Endothelial cell of umbilical vein (primary cell): ENCODE measurements around the gene LRRC46. TPM values are rescaled to one million over a fixed set of nuclear protein-coding genes. Genes with fewer than 3 reads are reported as not detected.

Experiments used
- BruUV-seq: library from RNA; stranded (reverse); fragments of 400-500 nt; replicated peaks from 2 replicates; lab custom pipeline; 2021; lab: Mats Ljungman, UMichigan
- CTCF ChIA-PET: fragments of 300-600, 350-600 bp; sonication (Branson Sonifier 250); formaldehyde crosslinking; loops from one replicate; lab custom pipeline; 2021; ENCODE audit warnings: antibody characterized with exemption, inconsistent platforms; lab: Charles Lee
- POLR2A ChIA-PET: fragments of 300-600, 350-600 bp; sonication (Branson Sonifier 250); formaldehyde crosslinking; loops from one replicate; lab custom pipeline; 2021; ENCODE audit warnings: antibody characterized with exemption, inconsistent platforms; lab: Charles Lee
- DNase-seq: peaks from one replicate; pipeline ENCODE4 v3.0.0-alpha.2; 2011; ENCODE audit warnings: low read depth, low spot score
- FAIRE-seq: peaks from 2 replicates; lab custom pipeline; 2011; peaks lifted over from hg19 to GRCh38; lab: Jason Lieb, UNC
- H2AFZ ChIP-seq: 2 replicates; pipeline ENCODE4 v1.6.0; 2012; ENCODE audit warnings: low read depth, low read length, control low read depth, inconsistent platforms
- H3K27ac ChIP-seq: 2 replicates; pipeline ENCODE4 v1.5.1; 2011; ENCODE audit warnings: low read depth, mild to moderate bottlenecking, control low read depth, low read length, moderate library complexity; ENCODE audit not compliant: insufficient read depth
- H3K27me3 ChIP-seq, 2 experiments: 2 replicates each; pipeline versions ENCODE4 v1.6.0 to v1.6.1; 2011; ENCODE audit warnings: low read length in 2 of 2, mixed read lengths in 1 of 2; ENCODE audit not compliant: control insufficient read depth in 2 of 2, insufficient read depth in 2 of 2
- H3K36me3 ChIP-seq, 2 experiments: 2 replicates in 1 of 2; 3 replicates in 1 of 2; pipeline ENCODE4 v1.5.1; 2011; ENCODE audit warnings: low read length in 2 of 2, mild to moderate bottlenecking in 1 of 2, moderate library complexity in 1 of 2; ENCODE audit not compliant: control insufficient read depth in 2 of 2, insufficient read depth in 2 of 2; ENCODE audit errors: extremely low read depth in 1 of 2
- H3K4me1 ChIP-seq: 3 replicates; pipeline ENCODE4 v1.5.1; 2011; ENCODE audit warnings: mild to moderate bottlenecking, low read length; ENCODE audit not compliant: control insufficient read depth, insufficient read depth; ENCODE audit errors: extremely low read depth
- H3K4me2 ChIP-seq: 2 replicates; pipeline ENCODE4 v1.6.1; 2011; ENCODE audit warnings: low read length, control low read depth, mixed read lengths; ENCODE audit not compliant: insufficient read depth
- H3K4me3 ChIP-seq, 3 experiments: fragments of 200-600 bp in 1 of 3; sonication (generic), shearing (Covaris generic) in 1 of 3; replicated peaks in 1 of 3; 2 replicates each; pipeline ENCODE4 v1.5.1; 2011 to 2016; ENCODE audit warnings: control low read depth in 3 of 3, low read length in 3 of 3, mild to moderate bottlenecking in 2 of 3, inconsistent platforms in 1 of 3, low read depth in 1 of 3, moderate library complexity in 1 of 3; ENCODE audit not compliant: insufficient read depth in 1 of 3
- H3K79me2 ChIP-seq: 2 replicates; pipeline ENCODE4 v1.6.0; 2012; ENCODE audit warnings: low read length, inconsistent platforms; ENCODE audit not compliant: control insufficient read depth, insufficient read depth
- H3K9ac ChIP-seq: replicated peaks from 2 replicates; pipeline ENCODE3; 2011; ENCODE audit warnings: low read length, control low read depth; ENCODE audit not compliant: insufficient read depth; ENCODE audit errors: extremely low read depth
- H3K9me1 ChIP-seq: replicated peaks from 3 replicates; pipeline ENCODE4 v1.6.0; 2011; ENCODE audit warnings: mild to moderate bottlenecking, low read length; ENCODE audit not compliant: control insufficient read depth, insufficient read depth; ENCODE audit errors: extremely low read depth
- H3K9me3 ChIP-seq: replicated peaks from 2 replicates; pipeline ENCODE4 v1.5.1; 2012; ENCODE audit warnings: low read length, inconsistent platforms; ENCODE audit not compliant: control insufficient read depth, insufficient read depth
- H4K20me1 ChIP-seq: replicated peaks from 2 replicates; pipeline ENCODE3; 2011; ENCODE audit warnings: mild to moderate bottlenecking, low read length; ENCODE audit not compliant: control insufficient read depth, insufficient read depth; ENCODE audit errors: extremely low read depth
- EZH2 ChIP-seq: IDR thresholded peaks from 2 replicates; pipeline ENCODE4 v1.6.1; 2012; ENCODE audit warnings: borderline replicate concordance, low read depth, mild to moderate bottlenecking, moderate library complexity, low read length, inconsistent platforms; ENCODE audit not compliant: severe bottlenecking
- FOS ChIP-seq: IDR thresholded peaks from 2 replicates; pipeline ENCODE4 v1.6.1; 2011; ENCODE audit warnings: mild to moderate bottlenecking, low read length, moderate library complexity, borderline replicate concordance; ENCODE audit not compliant: insufficient read depth
- GATA2 ChIP-seq: IDR thresholded peaks from 2 replicates; pipeline ENCODE4 v1.7.0; 2011; ENCODE audit warnings: low read depth, mild to moderate bottlenecking, moderate library complexity, mixed read lengths, low read length; ENCODE audit not compliant: insufficient read length, insufficient read depth
- JUN ChIP-seq: IDR thresholded peaks from 2 replicates; pipeline ENCODE4 v1.6.1; 2011; ENCODE audit warnings: borderline replicate concordance, low read depth; ENCODE audit not compliant: insufficient read length, insufficient read depth
- MYC ChIP-seq: IDR thresholded peaks from one replicate; pipeline ENCODE4 v1.6.1; 2011; ENCODE audit warnings: mild to moderate bottlenecking, low read depth, low read length
- POLR2AphosphoS5 ChIP-seq: IDR thresholded peaks from 2 replicates; pipeline ENCODE4 v1.6.1; 2012; ENCODE audit warnings: low read depth, mild to moderate bottlenecking, control low read depth, low read length, moderate library complexity; ENCODE audit not compliant: insufficient read depth
- dilution Hi-C: fragments of 300-500 bp; cut with MboI; formaldehyde crosslinking; loops from one replicate; pipeline ENCODE4 v1.15.0; 2019; ENCODE audit warnings: low sequenced_read_pairs; ENCODE audit not compliant: extremely low pct_ligation_motif_present
- intact Hi-C: fragments of 100-400 bp; cut with micrococcal nuclease; formaldehyde crosslinking; loops from one replicate; pipeline ENCODE4 v1.10.0; 2022
- polyA plus RNA-seq, 4 experiments: library from polyadenylated mRNA; depleted of rRNA in 3 of 4; stranded (reverse) in 3 of 4; unstranded in 1 of 4; fragments of >200 nt; gene quantifications; 2 replicates each; pipeline versions ENCODE4 v1.2.1 to v1.2.3, GENCODE V29; 2011 to 2012; ENCODE audit warnings: missing spikeins in 1 of 4
- total RNA-seq: library from RNA; stranded (reverse); gene quantifications from 2 replicates; pipeline ENCODE4 v1.2.3, GENCODE V29; 2021
- TF ChIP-seq, protein P1 (sequence below): IDR thresholded peaks from 2 replicates; pipeline ENCODE4 v1.6.1; 2011; ENCODE audit not compliant: insufficient read depth, insufficient read length
- TF ChIP-seq, protein P2 (sequence below), 2 donors: IDR thresholded peaks; 1 replicate in 1 of 2; 2 replicates in 1 of 2; pipeline ENCODE4 v1.5.1; 2011; ENCODE audit warnings: low read length in 2 of 2, mild to moderate bottlenecking in 2 of 2, moderate library complexity in 2 of 2, control low read depth in 1 of 2, inconsistent platforms in 1 of 2, low read depth in 1 of 2; ENCODE audit not compliant: insufficient read depth in 1 of 2; ENCODE audit errors: extremely low read depth in 1 of 2

Gene LRRC46
- total and polyA plus RNA-seq, 2 donors (not counting 3 experiments of a cell fraction or from before 2014, with no cell fraction given) = 0.36 to 0.42 TPM

DNA sequence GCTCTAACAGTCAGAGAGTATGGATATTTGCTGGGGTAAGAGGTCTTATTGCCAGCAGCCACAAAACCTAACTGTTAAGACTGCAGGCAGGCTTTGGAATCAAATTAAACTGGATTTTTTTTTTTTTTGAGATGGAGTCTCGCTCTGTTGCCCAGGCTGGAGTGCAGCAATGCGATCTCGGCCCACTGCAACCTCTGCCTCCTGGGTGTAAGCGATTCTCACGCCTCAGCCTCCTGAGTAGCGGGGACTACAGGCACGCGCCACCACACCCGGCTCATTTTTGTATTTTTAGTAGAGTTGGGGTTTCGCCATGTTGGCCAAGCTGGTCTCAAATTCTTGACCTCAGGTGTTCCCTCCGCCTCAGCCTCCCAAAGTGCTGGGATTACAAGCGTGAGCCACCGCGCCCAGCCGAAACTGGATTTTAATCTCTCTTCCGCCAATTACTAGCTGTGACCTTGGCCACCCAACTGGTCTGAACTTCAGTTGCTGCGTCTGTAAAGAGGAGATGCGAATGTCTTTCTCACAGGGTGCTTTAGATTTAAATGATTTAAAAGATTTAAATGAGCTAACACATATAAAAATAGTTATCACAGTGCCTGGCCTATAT is 971 bp upstream of the LRRC46 start:
- dilution Hi-C loops (no loop called here), intact Hi-C loops (loop anchor here (1.0 to 2.0 kb wide), 2 partner anchors 9 to 54 kb away; partner anchors contain the start of gene OSBPL7)
- TF ChIP-seq FOS (no peak), GATA2 (no peak), EZH2 (no peak), POLR2AphosphoS5 (no peak), JUN (no peak), MYC (no peak)
- TF ChIP-seq, protein P1, sequence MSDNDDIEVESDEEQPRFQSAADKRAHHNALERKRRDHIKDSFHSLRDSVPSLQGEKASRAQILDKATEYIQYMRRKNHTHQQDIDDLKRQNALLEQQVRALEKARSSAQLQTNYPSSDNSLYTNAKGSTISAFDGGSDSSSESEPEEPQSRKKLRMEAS = no peak
- TF ChIP-seq, protein P2, sequence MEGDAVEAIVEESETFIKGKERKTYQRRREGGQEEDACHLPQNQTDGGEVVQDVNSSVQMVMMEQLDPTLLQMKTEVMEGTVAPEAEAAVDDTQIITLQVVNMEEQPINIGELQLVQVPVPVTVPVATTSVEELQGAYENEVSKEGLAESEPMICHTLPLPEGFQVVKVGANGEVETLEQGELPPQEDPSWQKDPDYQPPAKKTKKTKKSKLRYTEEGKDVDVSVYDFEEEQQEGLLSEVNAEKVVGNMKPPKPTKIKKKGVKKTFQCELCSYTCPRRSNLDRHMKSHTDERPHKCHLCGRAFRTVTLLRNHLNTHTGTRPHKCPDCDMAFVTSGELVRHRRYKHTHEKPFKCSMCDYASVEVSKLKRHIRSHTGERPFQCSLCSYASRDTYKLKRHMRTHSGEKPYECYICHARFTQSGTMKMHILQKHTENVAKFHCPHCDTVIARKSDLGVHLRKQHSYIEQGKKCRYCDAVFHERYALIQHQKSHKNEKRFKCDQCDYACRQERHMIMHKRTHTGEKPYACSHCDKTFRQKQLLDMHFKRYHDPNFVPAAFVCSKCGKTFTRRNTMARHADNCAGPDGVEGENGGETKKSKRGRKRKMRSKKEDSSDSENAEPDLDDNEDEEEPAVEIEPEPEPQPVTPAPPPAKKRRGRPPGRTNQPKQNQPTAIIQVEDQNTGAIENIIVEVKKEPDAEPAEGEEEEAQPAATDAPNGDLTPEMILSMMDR (IDR thresholded peaks at IDR 0.05; ENCODE audit: extremely low read depth in 1 of 2, insufficient read depth in 1 of 2, low read depth in 1 of 2, low read length in 2 of 2) = no peak
- Histone ChIP-seq H3K36me3 (peaks cover 7 to 15% of the 10 kb centered on the region in 2 experiments), H3K9me3 (no peaks in the 10 kb centered on the region), H3K9me1 (no peaks in the 10 kb centered on the region), H3K79me2 (peaks cover 14% of the 10 kb centered on the region), H3K9ac (peak overlapping the region; percentile 74), H3K4me1 (peaks cover 28% of the 10 kb centered on the region), H3K27ac (peak overlapping the region; percentile 45), H4K20me1 (no peaks in the 10 kb centered on the region), H3K4me3 (peak overlapping the region; percentile 58 to 78 (median 71)), H3K4me2 (peak overlapping the region; percentile 90), H3K27me3 (no peaks in the 10 kb centered on the region), H2AFZ (no peak overlapping the region)
- POLR2A ChIA-PET = interaction anchor here (1.2 kb wide), 2 partner anchors 9 to 10 kb away, joined by 3 to 5 read pairs; partner anchors contain the start of gene OSBPL7
- FAIRE-seq (peak; percentile 64), DNase-seq (no peak)
- CTCF ChIA-PET = interaction anchor here (1.4 to 1.7 kb wide), 2 partner anchors 53 to 166 kb away, joined by 3 to 4 read pairs; no protein-coding TSS in a partner anchor
- no TSS peak for BruUV-seq
